HT1080 (cell line): ENCODE data around the gene SIM2. TPM values are rescaled to one million over a fixed set of nuclear protein-coding genes. Genes with fewer than 3 reads are reported as not detected.

Experiments
- DNase-seq: peaks from one replicate; pipeline ENCODE4 v3.0.0-alpha.2; 2015; ENCODE audit warnings: low read depth
- total RNA-seq: library from RNA; depleted of rRNA; stranded (reverse); fragments of >200 nt; shearing (Covaris generic); gene quantifications from 2 replicates; pipeline ENCODE4 v1.2.3, GENCODE V29; 2014; rRNA removed

SIM2 gene
- total RNA-seq, 1 experiment from 2014 or later: 2.3 TPM

DNA sequence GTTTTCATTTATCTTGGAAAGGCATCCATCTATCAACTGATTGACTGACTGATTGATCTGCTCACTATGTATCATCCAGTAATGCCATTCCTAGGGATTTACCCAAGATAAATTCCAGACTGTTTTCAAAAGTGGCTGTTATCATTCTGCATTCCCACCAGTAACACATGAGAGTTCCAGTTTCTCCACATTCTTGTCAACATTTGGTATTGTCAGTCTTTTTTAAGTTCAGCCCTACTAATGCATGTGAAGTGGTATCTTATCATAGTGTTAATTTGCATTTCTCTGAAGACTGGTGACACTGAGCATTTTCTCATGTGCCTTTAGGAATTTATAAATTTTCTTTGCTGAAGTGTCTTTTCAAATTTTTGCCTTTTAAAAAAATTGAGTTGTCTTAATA lies 99.6 kb downstream of the SIM2 start:
- DNase-seq: no peak

Other genes starting within 250 kb of the SIM2 start
- 0.13 TPM in 1 of 2 replicates, not detected in the other for gene CLDN14, start 219.0 kb upstream of the SIM2 start, total RNA-seq